LNCaP clone FGC (cell line): Measurements from ENCODE around the gene CADM2.

ENCODE experiments used
- DNase-seq: peaks from one replicate; pipeline ENCODE4 v3.0.0-alpha.2; 2011; ENCODE audit warnings: low read depth
- H3K4me3 ChIP-seq: 2 replicates; pipeline ENCODE4 v1.5.1; 2011; ENCODE audit warnings: mild to moderate bottlenecking, low read depth, low read length, control low read depth
- CTCF ChIP-seq: IDR thresholded peaks from 2 replicates; pipeline ENCODE4 v1.5.1; 2012; ENCODE audit warnings: mild to moderate bottlenecking; ENCODE audit not compliant: control insufficient read depth, insufficient read depth; ENCODE audit errors: extremely low read depth

Gene CADM2

GRCh38 chr3:85808755-85809154 is 850.0 kb downstream of the CADM2 start:
- TF ChIP-seq CTCF = no peak
- DNase-seq = no peak
- H3K4me3 ChIP-seq = no peak overlapping the region

- TF ChIP-seq CTCF = peak; percentile 78
- no peak overlapping the region for H3K4me3 ChIP-seq
- DNase-seq = peak; percentile 10
These were observed 862.5 kb downstream of the CADM2 start for GRCh38 chr3:85821130-85821756.

GRCh38 chr3:85835857-85836440 is 877.2 kb downstream of the CADM2 start:
- no peak for TF ChIP-seq CTCF
- DNase-seq = no peak
- H3K4me3 ChIP-seq = no peak overlapping the region

- DNase-seq = no peak
- no peak for TF ChIP-seq CTCF
- no peak overlapping the region for H3K4me3 ChIP-seq
These were observed 878.6 kb downstream of the CADM2 start for GRCh38 chr3:85837402-85837801.

- H3K4me3 ChIP-seq = no peak overlapping the region
- no peak for TF ChIP-seq CTCF
- no peak for DNase-seq
These were observed 880.1 kb downstream of the CADM2 start for GRCh38 chr3:85838921-85839320.

- no peak overlapping the region for H3K4me3 ChIP-seq
- TF ChIP-seq CTCF = no peak
- DNase-seq = no peak
These were observed 883.3 kb downstream of the CADM2 start for GRCh38 chr3:85842081-85842480.

- H3K4me3 ChIP-seq = no peak overlapping the region
- TF ChIP-seq CTCF = no peak
- DNase-seq = peak; percentile 1
These were observed 888.2 kb downstream of the CADM2 start for GRCh38 chr3:85846940-85847339.
